ENCODE measurements around the gene KIF21B. TPM values are rescaled to one million over a fixed set of nuclear protein-coding genes. Genes with fewer than 3 reads are reported as not detected.

Gene KIF21B
- total RNA-seq, 4 donors from 2014 or later: 1.2 to 1.9 (median 1.6) TPM

- peaks cover 0 to 67% (median 17%) of the 10 kb centered on the region in 3 donors for H3K4me1 ChIP-seq
Measured at GRCh38 chr1:201022820-201023516, 546 bp downstream of the KIF21B start.

GRCh38 chr1:201022493-201022819 lies 1.1 kb downstream of the KIF21B start:
- WGBS, 2 donors (ENCODE audit: low coverage in 1 of 2): 83 to 100% methylated on average over 2 of the region's 2 CpGs
- Histone ChIP-seq H3K36me3 (no peaks in the 10 kb centered on the region), H3K27me3 (peaks cover 11% of the 10 kb centered on the region), H3K4me1 (peaks cover 0 to 67% (median 17%) of the 10 kb centered on the region in 3 donors), H3K9me3 (no peaks in the 10 kb centered on the region), H3K27ac (peak overlapping the region in 1 of 4 donors; percentile 72), H3K4me3 (peak overlapping the region in 1 of 2 donors; percentile 68)
- no peak for ATAC-seq
- TF ChIP-seq POLR2A (IDR thresholded peaks at IDR 0.05) (no peak), EP300 (IDR thresholded peaks at IDR 0.05) (no peak), CTCF (IDR thresholded peaks at IDR 0.05) (no peak), POLR2AphosphoS5 (IDR thresholded peaks at IDR 0.05) (no peak)

More at GRCh38 chr1:201022820-201023516, 546 bp downstream of the KIF21B start:
- no peak for ATAC-seq
- peak overlapping the region; percentile 49 to 68 for H3K4me3 ChIP-seq
- no peaks in the 10 kb centered on the region for H3K9me3 ChIP-seq
- H3K27me3 ChIP-seq: peaks cover 11% of the 10 kb centered on the region
- TF ChIP-seq CTCF (IDR thresholded peaks at IDR 0.05) (no peak), POLR2A (IDR thresholded peaks at IDR 0.05) (no peak), POLR2AphosphoS5 (IDR thresholded peaks at IDR 0.05) (no peak), EP300 (IDR thresholded peaks at IDR 0.05) (no peak)
- 13 to 28% methylated on average over 4 to 5 of the region's 56 CpGs for WGBS, 2 donors (ENCODE audit: low coverage in 1 of 2)
- no peaks in the 10 kb centered on the region for H3K36me3 ChIP-seq
- H3K27ac ChIP-seq: peak overlapping the region in 3 of 4 donors; percentile 7 to 72 (median 28)

- no peak for TF ChIP-seq EP300 (IDR thresholded peaks at IDR 0.05)
- Histone ChIP-seq H3K4me3 (peak overlapping the region in 1 of 2 donors; percentile 68), H3K4me1 (peaks cover 0 to 65% (median 17%) of the 10 kb centered on the region in 3 donors), H3K27ac (no peak overlapping the region), H3K27me3 (peaks cover 15% of the 10 kb centered on the region), H3K9me3 (no peaks in the 10 kb centered on the region), H3K36me3 (no peaks in the 10 kb centered on the region)
- ATAC-seq: no peak
- 60 to 88% methylated on average over 1 to 4 of the region's 7 CpGs for WGBS, 2 donors (ENCODE audit: low coverage in 1 of 2)
Measured at GRCh38 chr1:201021630-201022492, 1.7 kb downstream of the KIF21B start.

GRCh38 chr1:201020721-201021629 lies 2.5 kb downstream of the KIF21B start:
- WGBS, 2 donors (ENCODE audit: low coverage in 1 of 2): 50 to 80% methylated on average over 1 to 2 of the region's 11 CpGs
- TF ChIP-seq CTCF (IDR thresholded peaks at IDR 0.05): no peak
- no peak for TF ChIP-seq EP300 (IDR thresholded peaks at IDR 0.05)
- no peak for TF ChIP-seq POLR2A (IDR thresholded peaks at IDR 0.05)
- no peak for TF ChIP-seq POLR2AphosphoS5 (IDR thresholded peaks at IDR 0.05)
- Histone ChIP-seq H3K4me3 (no peak overlapping the region), H3K27ac (peak overlapping the region in 1 of 4 donors; percentile 7), H3K9me3 (no peaks in the 10 kb centered on the region), H3K36me3 (no peaks in the 10 kb centered on the region), H3K27me3 (peaks cover 15% of the 10 kb centered on the region), H3K4me1 (peaks cover 0 to 65% (median 15%) of the 10 kb centered on the region in 3 donors)
- ATAC-seq: no peak
